GM12873 (cell line): ENCODE measurements around the gene TDRKH.

Source experiments
- TF ChIP-seq, protein P1 (sequence below): IDR thresholded peaks from 2 replicates; pipeline ENCODE4 v1.5.1; 2012; ENCODE audit warnings: low read depth, mild to moderate bottlenecking, moderate library complexity, low read length, control low read depth; ENCODE audit not compliant: insufficient read depth; ENCODE audit errors: missing control alignments

The TDRKH gene

DNA sequence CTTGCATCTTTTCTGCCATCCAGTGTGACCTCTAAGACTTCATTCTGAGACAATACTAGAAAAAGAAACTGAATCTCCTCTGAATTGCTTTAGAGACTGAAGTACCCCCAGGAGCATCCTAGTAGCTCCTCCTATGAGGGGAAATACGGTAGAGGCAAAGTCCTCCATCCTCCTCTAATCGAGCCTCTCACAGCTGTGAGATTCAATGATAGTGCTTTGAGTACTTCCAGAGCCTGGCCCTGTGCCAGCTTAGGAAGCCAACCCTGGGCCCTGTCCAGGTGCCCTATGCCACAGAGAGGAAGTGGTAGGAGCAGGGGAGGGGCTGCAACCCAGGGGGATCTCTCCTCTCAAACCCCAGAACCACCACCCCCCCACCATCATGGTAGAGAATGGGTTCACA is 30.6 kb upstream of the TDRKH start:
- TF ChIP-seq, protein P1, sequence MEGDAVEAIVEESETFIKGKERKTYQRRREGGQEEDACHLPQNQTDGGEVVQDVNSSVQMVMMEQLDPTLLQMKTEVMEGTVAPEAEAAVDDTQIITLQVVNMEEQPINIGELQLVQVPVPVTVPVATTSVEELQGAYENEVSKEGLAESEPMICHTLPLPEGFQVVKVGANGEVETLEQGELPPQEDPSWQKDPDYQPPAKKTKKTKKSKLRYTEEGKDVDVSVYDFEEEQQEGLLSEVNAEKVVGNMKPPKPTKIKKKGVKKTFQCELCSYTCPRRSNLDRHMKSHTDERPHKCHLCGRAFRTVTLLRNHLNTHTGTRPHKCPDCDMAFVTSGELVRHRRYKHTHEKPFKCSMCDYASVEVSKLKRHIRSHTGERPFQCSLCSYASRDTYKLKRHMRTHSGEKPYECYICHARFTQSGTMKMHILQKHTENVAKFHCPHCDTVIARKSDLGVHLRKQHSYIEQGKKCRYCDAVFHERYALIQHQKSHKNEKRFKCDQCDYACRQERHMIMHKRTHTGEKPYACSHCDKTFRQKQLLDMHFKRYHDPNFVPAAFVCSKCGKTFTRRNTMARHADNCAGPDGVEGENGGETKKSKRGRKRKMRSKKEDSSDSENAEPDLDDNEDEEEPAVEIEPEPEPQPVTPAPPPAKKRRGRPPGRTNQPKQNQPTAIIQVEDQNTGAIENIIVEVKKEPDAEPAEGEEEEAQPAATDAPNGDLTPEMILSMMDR, result no peak

DNA sequence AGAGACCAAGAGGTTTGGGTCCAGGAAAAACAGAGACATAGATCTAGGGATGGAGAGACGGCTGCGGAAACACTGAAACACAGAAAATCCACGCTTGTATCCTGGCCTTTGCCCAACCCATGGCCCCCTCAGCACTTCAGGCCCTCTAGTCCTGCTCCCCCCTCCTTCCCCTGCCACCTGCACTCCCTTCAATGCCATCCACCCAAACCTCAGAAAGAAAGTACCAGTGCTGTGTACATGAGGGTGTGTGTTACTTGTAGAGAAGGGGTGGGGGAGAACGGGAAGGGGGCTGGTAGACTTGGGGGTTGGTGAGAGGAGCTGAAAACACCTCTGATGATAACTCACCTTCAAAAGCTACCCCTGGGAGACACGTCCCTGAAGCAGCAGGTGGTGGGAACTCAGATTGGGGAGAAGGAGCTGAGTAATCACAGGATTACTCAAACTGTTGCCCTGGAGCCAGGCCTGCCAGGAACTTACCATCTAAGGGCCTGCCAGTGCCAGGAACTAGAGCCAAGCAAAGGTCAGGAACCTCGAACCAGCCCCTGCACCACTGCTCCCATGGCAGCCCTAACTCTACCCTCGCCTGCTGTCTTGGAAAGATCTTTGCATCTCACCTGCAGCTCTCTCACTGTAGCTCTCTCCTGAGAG is 29.8 kb upstream of the TDRKH start:
- TF ChIP-seq, protein P1, result no peak

DNA sequence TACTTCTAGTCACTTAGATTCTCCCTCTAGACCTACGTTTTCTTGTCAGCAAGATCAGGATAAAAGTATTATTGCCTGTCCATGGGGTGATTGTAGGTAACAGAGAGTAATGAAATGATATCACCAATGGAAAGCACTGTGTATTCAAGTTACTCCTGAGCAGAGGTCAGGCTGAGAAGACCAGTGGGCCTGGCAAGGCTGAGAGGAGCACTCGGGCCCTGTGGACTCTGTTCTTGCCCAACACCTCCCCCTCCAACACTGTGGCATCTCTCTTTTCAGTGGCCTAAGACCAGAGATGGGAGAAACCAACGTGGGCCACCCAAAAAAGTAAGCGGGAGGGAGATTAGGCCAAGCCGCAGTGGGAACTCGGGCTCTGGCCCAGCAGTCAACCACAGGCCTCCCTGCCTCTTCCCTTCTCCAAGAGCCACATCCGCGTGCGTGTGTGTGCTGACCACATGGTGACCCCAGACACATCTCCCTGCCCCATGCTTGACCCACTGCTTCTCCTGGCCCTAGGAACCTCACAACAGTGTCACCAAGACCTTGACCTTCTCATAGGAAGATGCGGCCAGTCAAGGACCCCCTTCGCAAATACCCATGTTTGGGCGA is 29.0 kb upstream of the TDRKH start:
- TF ChIP-seq, protein P1, result no peak

DNA sequence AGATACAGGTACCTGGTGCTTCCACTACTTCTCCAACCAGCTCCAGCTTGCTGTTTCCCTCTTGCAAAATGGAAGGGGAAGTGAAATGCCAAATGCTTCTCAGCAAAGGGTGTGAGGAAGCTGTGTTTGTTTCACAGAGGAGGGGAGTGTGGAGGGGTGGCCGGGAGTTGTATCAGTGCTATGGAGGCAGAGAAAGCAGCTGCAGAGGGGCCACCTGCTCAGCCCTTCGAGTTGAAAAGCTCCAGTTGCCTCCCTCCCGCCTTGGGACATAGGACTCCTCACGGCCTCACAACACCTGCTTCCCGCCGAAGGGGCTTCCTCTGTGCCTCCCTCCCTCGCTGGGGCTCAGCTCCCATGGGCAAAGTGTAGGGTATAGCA is 27.0 kb upstream of the TDRKH start:
- TF ChIP-seq, protein P1, result no peak

DNA sequence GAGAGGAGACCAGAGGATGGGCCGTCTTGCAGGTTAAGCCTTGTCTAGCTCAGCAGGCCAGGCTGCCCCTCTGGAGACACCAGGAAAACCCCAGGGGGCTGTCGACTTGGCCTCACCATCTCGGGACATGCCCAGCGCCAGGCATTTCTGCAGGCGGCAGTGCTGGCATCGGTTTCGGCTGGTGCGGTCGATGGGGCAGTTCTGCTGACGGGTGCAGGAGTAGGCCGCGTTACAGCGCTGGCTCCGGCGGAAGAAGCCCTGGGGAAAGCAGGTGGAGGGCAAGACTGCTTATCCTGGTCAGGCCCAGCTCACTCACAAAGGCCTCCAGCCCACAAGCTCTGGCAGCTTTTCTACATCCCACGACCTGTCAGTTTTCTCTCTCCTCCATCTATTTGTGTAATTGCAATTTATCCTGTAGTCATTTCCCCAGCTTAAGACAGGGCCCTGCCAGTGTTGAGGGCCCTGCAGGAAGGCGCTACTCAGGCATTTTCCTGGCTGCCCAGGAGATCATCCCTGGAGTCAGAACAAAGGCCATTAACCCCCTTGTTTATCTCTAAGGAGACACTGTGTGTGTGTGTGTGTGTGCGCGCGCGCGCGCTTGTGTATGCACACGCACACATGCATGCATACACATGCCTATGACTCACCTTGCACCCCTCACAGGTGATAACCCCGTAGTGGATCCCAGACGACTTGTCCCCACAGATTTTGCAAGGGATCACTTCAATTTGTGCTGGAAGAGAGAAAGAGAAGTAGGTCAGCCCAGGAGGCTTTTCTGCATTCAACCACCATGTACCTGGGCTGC is 26.4 kb upstream of the TDRKH start:
- TF ChIP-seq, protein P1, result no peak

DNA sequence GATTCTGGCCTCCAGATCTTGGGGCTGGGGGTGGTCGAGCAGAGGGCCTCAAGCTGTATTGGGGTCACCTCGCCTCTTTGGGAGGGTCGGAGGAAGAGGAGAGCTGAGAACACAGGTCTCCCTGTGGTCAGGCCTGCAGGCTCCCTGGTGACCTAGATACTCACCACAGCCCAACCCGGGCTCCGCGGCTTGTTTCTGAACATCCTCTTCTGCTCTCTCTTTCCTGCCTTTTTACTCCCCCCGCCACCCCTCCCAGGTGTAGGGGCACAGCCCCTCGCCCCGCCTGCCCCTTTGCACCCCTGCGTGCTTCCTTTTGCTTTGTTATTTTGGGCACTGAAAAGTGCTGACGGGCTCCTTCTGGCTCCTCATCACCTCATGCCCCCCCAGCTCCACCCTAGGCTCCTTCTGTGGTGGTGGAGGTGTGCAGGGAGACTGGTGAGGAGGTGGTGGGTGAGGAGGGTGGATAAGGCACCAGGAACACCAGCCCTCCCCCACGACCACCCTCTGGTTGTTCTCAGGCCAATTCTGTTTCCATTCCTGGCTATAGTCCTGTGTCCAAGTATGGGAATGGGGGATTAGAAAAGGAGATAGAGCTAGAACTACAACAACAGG is 25.5 kb upstream of the TDRKH start:
- TF ChIP-seq, protein P1, result no peak
